ENCODE measurements around the gene MRPL24. TPM values are rescaled to one million over a fixed set of nuclear protein-coding genes. Genes with fewer than 3 reads are reported as not detected.

Gene MRPL24
- polyA plus RNA-seq, 2 of the 4 experiments (the other 2 are of a cell fraction): 170 to 198 TPM

GRCh38 chr1:156742017-156742416, 1.1 kb upstream of the MRPL24 start:
- Histone ChIP-seq H3K4me2 (peak overlapping the region; percentile 76), H3K27ac (peak overlapping the region in 1 of 2 experiments; percentile 86; a peak in 4 of 6 replicates), H3K9me3 (no peaks in the 10 kb centered on the region), H3K4me3 (no peak overlapping the region), H3K4me1 (peaks cover 35% of the 10 kb centered on the region)
- ChIA-PET POLR2A (interaction anchor here (3.5 kb wide), 1 partner anchor 10 kb away, joined by 50 read pairs; the partner anchor contains the start of gene HDGF), CTCF (interaction anchor here (0.7 to 10.5 kb wide), 3 partner anchors 16 to 52 kb away, joined by 3 to 130 read pairs (median 3); partner anchors contain the start of genes ISG20L2 and METTL25B)
- DNase-seq (ENCODE audit: low read depth in 1 of 2, low spot score in 1 of 2) (no peak), FAIRE-seq (no peak), ATAC-seq (no peak)
- WGBS (ENCODE audit: missing lambda C conversion rate): 81% methylated on average over 3 of the region's 3 CpGs
- no peak for TF ChIP-seq ZC3H11A (IDR thresholded peaks at IDR 0.05)
- TF ChIP-seq JUNB (IDR thresholded peaks at IDR 0.05): no peak
- no peak for TF ChIP-seq BHLHE40 (IDR thresholded peaks at IDR 0.05; ENCODE audit: low read depth, low read length)
- no peak for TF ChIP-seq RFX5 (IDR thresholded peaks at IDR 0.05)
- no peak for TF ChIP-seq GATA3 (IDR thresholded peaks at IDR 0.05; ENCODE audit: borderline replicate concordance)
- TF ChIP-seq CTCF (IDR thresholded peaks at IDR 0.05): no peak
- TF ChIP-seq MAFK (IDR thresholded peaks at IDR 0.05; ENCODE audit: partially characterized antibody): peak; percentile 60

- 51% methylated on average over 8 of the region's 8 CpGs for WGBS (ENCODE audit: missing lambda C conversion rate)
- H3K4me2 ChIP-seq: peak overlapping the region; percentile 76
- POLR2A ChIA-PET: interaction anchor here (1.0 to 3.5 kb wide), 7 partner anchors 10 to 118 kb away, joined by 4 to 90 read pairs (median 21); partner anchors contain the start of genes HDGF, ISG20L2, METTL25B and PRCC
- CTCF ChIA-PET: interaction anchor here (1.0 to 10.5 kb wide), 8 partner anchors 11 to 149 kb away, joined by 3 to 130 read pairs (median 4); partner anchors contain the start of genes ISG20L2, METTL25B and PRCC
- H3K9me3 ChIP-seq: no peaks in the 10 kb centered on the region
- peak overlapping the region; percentile 74 to 86 for H3K27ac ChIP-seq
- H3K4me1 ChIP-seq: peaks cover 35% of the 10 kb centered on the region
- TF ChIP-seq EHF (CRISPR knock-in tag; IDR thresholded peaks at IDR 0.05) (no peak), CBX2 (IDR thresholded peaks at IDR 0.05; ENCODE audit: borderline replicate concordance, low read depth) (no peak), RFX5 (IDR thresholded peaks at IDR 0.05) (no peak), TFCP2L1 (CRISPR knock-in tag; IDR thresholded peaks at IDR 0.05) (0 out of 2 replicates have a peak, but pooled peaks have one; percentile 51), GATA3 (IDR thresholded peaks at IDR 0.05; ENCODE audit: borderline replicate concordance) (no peak), ATOH8 (CRISPR knock-in tag; IDR thresholded peaks at IDR 0.05; ENCODE audit: low read depth) (no peak), HOXA7 (CRISPR knock-in tag; IDR thresholded peaks at IDR 0.05) (peak; percentile 71; the same call in 1 of the 2 replicates), RAD21 (conservative IDR thresholded peaks at IDR 0.05 in 1 of 2, IDR thresholded peaks at IDR 0.05 in 1 of 2) (no peak), ELK1 (IDR thresholded peaks at IDR 0.05; ENCODE audit: low read depth, low read length) (no peak)
- DNase-seq (ENCODE audit: low read depth in 1 of 2, low spot score in 1 of 2) (no peak), FAIRE-seq (no peak), ATAC-seq (no peak)
- H3K4me3 ChIP-seq: peak overlapping the region; percentile 19; the same call in 2 of the 3 replicates
Measured at GRCh38 chr1:156741481-156741983, 644 bp upstream of the MRPL24 start.

- H3K9me3 ChIP-seq: no peaks in the 10 kb centered on the region
- no peak for FAIRE-seq
- TF ChIP-seq MAFK (IDR thresholded peaks at IDR 0.05; ENCODE audit: partially characterized antibody) (peak; percentile 71), MAZ (IDR thresholded peaks at IDR 0.05; ENCODE audit: borderline replicate concordance, low read depth, low read length) (no peak)
- H3K4me3 ChIP-seq: peak overlapping the region; percentile 66
- H3K4me2 ChIP-seq: peak overlapping the region; percentile 76
- H3K4me1 ChIP-seq: peaks cover 23% of the 10 kb centered on the region
- 5% methylated on average over 7 of the region's 7 CpGs for WGBS (ENCODE audit: missing lambda C conversion rate)
- POLR2A ChIA-PET: interaction anchor here (1.2 to 3.5 kb wide), 6 partner anchors 9 to 79 kb away, joined by 5 to 90 read pairs (median 32); partner anchors contain the start of genes HDGF, ISG20L2, METTL25B and PRCC
- DNase-seq (ENCODE audit: low read depth in 1 of 2, low spot score in 1 of 2): no peak
- peak; percentile 17 to 39 for ATAC-seq
- peak overlapping the region; percentile 88 to 94 for H3K27ac ChIP-seq
- CTCF ChIA-PET: interaction anchor here (0.7 to 10.5 kb wide), 7 partner anchors 12 to 1317 kb away, joined by 3 to 130 read pairs (median 4); partner anchors contain the start of genes ISG20L2 and METTL25B
Measured at GRCh38 chr1:156740237-156740740, 599 bp downstream of the MRPL24 start.

Measured in A549 (cell line).